ENCODE measurements around the gene ZBED4. TPM values are rescaled to one million over a fixed set of nuclear protein-coding genes. Genes with fewer than 3 reads are reported as not detected.

The ZBED4 gene
- total RNA-seq, 1 experiment from 2014 or later, result 21.6 TPM

DNA sequence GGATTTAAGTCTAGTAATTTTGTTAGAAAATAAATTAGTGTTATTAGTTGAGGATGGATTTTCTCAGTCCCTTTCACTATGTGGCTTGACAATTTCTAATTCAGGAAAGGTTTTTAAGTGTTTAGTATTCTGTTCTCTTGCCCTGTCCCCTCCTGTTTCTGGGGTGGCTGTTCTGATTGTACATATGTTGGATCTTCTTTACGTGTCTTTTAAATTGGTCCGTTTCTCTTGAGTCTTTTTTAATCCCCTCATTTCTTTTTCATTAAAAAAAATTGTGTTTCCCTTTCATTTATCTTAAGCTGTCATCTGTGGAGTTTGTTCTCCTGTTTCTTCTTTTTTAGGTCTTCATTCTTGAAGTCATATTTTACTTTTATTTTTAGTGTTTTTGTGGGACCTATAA, 12.5 kb downstream of the ZBED4 start:
- intact Hi-C loops (cut with micrococcal nuclease), result no loop called here
- Histone ChIP-seq H4K20me1 (ENCODE audit: insufficient read depth) (0 out of 2 replicates have a peak, but pooled peaks cover 4% of the 10 kb centered on the region), H3K9ac (ENCODE audit: low read length) (no peak overlapping the region), H2AFZ (ENCODE audit: low read depth, low read length, poor library complexity, severe bottlenecking) (no peak overlapping the region), H3K9me3 (ENCODE audit: control insufficient read depth in 1 of 2, insufficient read depth in 1 of 2, low read depth in 1 of 2, low read length in 2 of 2) (peaks cover 18 to 25% of the 10 kb centered on the region in 2 experiments; a peak in 2 of 4 replicates), H3K4me3 (replicated peaks in 1 of 2; ENCODE audit: low read depth in 1 of 2, low read length in 2 of 2) (no peak overlapping the region), H3K36me3 (ENCODE audit: control insufficient read depth in 1 of 2, insufficient read depth in 2 of 2, low read length in 2 of 2) (peaks cover 0 to 5% of the 10 kb centered on the region in 2 experiments; a peak in 1 of 4 replicates), H3K4me1 (ENCODE audit: control insufficient read depth in 1 of 2, insufficient read depth in 2 of 2, low read length in 2 of 2) (no peaks in the 10 kb centered on the region), H3K27ac (ENCODE audit: low read depth, low read length) (no peak overlapping the region), H3K27me3 (ENCODE audit: insufficient read depth, low read length) (no peaks in the 10 kb centered on the region), H3K4me2 (ENCODE audit: low read length) (no peak overlapping the region), H3K79me2 (ENCODE audit: insufficient read depth, low read length) (peaks cover 99% of the 10 kb centered on the region), H3K9me2 (ENCODE audit: insufficient read depth) (no peaks in the 10 kb centered on the region)
- ATAC-seq (no peak), DNase-seq (ENCODE audit: low read depth, low spot score) (no peak)
- POLR2A ChIA-PET, result no interaction called here
- no peak for TF ChIP-seq TCF7L2 (IDR thresholded peaks at IDR 0.05; ENCODE audit: borderline replicate concordance, extremely low read depth, insufficient read depth, insufficient read length)
- TF ChIP-seq ZBTB33 (IDR thresholded peaks at IDR 0.05; ENCODE audit: extremely low read depth, insufficient replicate concordance, low read length), result no peak
- no peak for TF ChIP-seq SRF (IDR thresholded peaks at IDR 0.05; ENCODE audit: low read depth)
- TF ChIP-seq, protein P1, sequence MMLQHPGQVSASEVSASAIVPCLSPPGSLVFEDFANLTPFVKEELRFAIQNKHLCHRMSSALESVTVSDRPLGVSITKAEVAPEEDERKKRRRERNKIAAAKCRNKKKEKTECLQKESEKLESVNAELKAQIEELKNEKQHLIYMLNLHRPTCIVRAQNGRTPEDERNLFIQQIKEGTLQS (IDR thresholded peaks at IDR 0.05), result no peak
- TF ChIP-seq CBX3 (IDR thresholded peaks at IDR 0.05; ENCODE audit: low read depth), result no peak
- TF ChIP-seq ELF1 (IDR thresholded peaks at IDR 0.05; ENCODE audit: borderline replicate concordance, low read depth), result no peak
- TF ChIP-seq SP1 (IDR thresholded peaks at IDR 0.05; ENCODE audit: low read depth), result no peak
- TF ChIP-seq JUND (IDR thresholded peaks at IDR 0.05), result no peak
- TF ChIP-seq EZH2 (IDR thresholded peaks at IDR 0.05), result no peak
- TF ChIP-seq MAX (IDR thresholded peaks at IDR 0.05), result no peak
- TF ChIP-seq POLR2AphosphoS5 (IDR thresholded peaks at IDR 0.05; ENCODE audit: low read depth, low read length), result no peak
- no peak for TF ChIP-seq ZNF274 (IDR thresholded peaks at IDR 0.05; ENCODE audit: low read depth, low read length)
- no peak for TF ChIP-seq POLR2A (IDR thresholded peaks at IDR 0.05; ENCODE audit: borderline replicate concordance, extremely low read depth, insufficient read depth, insufficient read length)
- no peak for TF ChIP-seq EZH2phosphoT487 (IDR thresholded peaks at IDR 0.05; ENCODE audit: borderline replicate concordance)
- TF ChIP-seq, protein P2, sequence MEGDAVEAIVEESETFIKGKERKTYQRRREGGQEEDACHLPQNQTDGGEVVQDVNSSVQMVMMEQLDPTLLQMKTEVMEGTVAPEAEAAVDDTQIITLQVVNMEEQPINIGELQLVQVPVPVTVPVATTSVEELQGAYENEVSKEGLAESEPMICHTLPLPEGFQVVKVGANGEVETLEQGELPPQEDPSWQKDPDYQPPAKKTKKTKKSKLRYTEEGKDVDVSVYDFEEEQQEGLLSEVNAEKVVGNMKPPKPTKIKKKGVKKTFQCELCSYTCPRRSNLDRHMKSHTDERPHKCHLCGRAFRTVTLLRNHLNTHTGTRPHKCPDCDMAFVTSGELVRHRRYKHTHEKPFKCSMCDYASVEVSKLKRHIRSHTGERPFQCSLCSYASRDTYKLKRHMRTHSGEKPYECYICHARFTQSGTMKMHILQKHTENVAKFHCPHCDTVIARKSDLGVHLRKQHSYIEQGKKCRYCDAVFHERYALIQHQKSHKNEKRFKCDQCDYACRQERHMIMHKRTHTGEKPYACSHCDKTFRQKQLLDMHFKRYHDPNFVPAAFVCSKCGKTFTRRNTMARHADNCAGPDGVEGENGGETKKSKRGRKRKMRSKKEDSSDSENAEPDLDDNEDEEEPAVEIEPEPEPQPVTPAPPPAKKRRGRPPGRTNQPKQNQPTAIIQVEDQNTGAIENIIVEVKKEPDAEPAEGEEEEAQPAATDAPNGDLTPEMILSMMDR (IDR thresholded peaks at IDR 0.05 in 2 of 3, conservative IDR thresholded peaks at IDR 0.05 in 1 of 3; ENCODE audit: borderline replicate concordance in 1 of 3, insufficient read depth in 1 of 3, low read depth in 2 of 3, low read length in 2 of 3), result no peak
- TF ChIP-seq, protein P3, sequence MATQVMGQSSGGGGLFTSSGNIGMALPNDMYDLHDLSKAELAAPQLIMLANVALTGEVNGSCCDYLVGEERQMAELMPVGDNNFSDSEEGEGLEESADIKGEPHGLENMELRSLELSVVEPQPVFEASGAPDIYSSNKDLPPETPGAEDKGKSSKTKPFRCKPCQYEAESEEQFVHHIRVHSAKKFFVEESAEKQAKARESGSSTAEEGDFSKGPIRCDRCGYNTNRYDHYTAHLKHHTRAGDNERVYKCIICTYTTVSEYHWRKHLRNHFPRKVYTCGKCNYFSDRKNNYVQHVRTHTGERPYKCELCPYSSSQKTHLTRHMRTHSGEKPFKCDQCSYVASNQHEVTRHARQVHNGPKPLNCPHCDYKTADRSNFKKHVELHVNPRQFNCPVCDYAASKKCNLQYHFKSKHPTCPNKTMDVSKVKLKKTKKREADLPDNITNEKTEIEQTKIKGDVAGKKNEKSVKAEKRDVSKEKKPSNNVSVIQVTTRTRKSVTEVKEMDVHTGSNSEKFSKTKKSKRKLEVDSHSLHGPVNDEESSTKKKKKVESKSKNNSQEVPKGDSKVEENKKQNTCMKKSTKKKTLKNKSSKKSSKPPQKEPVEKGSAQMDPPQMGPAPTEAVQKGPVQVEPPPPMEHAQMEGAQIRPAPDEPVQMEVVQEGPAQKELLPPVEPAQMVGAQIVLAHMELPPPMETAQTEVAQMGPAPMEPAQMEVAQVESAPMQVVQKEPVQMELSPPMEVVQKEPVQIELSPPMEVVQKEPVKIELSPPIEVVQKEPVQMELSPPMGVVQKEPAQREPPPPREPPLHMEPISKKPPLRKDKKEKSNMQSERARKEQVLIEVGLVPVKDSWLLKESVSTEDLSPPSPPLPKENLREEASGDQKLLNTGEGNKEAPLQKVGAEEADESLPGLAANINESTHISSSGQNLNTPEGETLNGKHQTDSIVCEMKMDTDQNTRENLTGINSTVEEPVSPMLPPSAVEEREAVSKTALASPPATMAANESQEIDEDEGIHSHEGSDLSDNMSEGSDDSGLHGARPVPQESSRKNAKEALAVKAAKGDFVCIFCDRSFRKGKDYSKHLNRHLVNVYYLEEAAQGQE (IDR thresholded peaks at IDR 0.05; ENCODE audit: low read depth), result no peak
- TF ChIP-seq CEBPB (IDR thresholded peaks at IDR 0.05; ENCODE audit: low read depth), result no peak
- RAD21 ChIA-PET (ENCODE audit: low non-redundant PET in 1 of 2, low total read pairs in 2 of 2, uncharacterized antibody in 2 of 2, unreplicated experiment in 2 of 2), result no interaction called here
- CTCF ChIA-PET, result interaction anchor here (0.7 kb wide), 1 partner anchor 8 kb away, joined by 3 read pairs; no protein-coding TSS in a partner anchor
- no TSS peak for BruUV-seq (replicated peaks)
